DMS79 treated with DMSO at 0.1 percent for 48 hours (cell line): Measurements from ENCODE around the gene FALEC.
"Not testable (repeated sequence)": the region's sequence is repeated elsewhere in the genome, so short reads cannot be mapped to it uniquely, and the experiment has no call there.

Experiments
- DNase-seq: peaks from one replicate; lab custom pipeline; 2025; lab: John Stamatoyannopoulos, UW

The FALEC gene

DNA sequence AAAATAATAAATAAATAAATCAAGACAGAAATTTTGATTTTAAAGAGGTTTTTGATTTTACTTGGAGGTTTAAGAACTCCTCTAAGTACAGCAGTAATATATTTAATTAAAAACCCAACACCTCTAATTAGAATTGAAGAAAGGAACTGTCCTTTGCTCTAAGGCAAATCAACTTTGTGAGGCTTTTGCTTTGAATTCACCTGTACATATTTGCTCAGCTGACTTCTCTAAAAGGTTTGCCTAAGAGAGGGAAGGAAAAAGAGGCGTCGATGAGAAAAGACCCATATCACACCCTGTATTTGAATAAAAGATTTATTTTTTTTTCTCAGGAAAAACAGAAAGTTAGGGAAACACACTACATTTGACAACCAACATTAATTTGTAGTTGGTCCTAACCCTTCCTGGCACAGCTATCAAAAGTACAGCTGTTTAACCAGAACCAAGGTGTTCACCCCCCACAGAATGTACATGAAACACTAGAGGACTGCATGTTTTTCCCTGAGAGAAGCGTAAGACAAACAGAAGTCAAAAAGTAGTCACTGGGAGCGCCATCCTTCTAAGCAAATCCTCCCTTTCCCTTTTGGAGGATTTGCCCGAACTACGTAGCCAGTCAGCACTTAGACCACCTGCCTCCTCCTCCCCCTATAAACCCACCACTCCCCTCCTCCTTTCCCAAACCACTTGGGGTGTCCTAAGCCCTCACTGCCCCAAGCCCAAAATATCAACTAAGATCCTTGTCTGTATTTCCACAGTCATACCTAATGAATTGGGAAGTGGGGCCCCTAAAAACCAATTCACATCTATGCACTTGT, 58.9 kb downstream of the FALEC start:
- DNase-seq: no peak

DNA sequence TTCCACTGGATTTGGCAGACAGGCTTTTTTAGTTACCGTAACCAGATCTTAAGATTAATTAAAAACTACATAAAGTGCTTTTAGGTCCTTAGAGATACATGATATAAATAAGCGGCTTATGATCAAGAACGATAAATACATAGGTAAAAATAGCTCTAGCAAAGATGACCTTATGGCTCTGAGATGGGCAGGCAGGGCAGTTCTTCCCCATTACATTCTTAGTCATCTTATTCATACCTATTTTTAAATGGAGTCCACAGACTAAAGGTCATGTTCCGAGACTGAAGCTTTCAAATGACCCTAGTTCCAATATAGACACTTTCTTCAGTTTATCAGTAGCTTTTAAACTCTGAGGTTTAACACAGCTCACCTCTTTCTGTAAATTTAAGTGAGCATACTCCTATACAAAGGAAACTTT, 59.5 kb downstream of the FALEC start:
- no peak for DNase-seq

DNA sequence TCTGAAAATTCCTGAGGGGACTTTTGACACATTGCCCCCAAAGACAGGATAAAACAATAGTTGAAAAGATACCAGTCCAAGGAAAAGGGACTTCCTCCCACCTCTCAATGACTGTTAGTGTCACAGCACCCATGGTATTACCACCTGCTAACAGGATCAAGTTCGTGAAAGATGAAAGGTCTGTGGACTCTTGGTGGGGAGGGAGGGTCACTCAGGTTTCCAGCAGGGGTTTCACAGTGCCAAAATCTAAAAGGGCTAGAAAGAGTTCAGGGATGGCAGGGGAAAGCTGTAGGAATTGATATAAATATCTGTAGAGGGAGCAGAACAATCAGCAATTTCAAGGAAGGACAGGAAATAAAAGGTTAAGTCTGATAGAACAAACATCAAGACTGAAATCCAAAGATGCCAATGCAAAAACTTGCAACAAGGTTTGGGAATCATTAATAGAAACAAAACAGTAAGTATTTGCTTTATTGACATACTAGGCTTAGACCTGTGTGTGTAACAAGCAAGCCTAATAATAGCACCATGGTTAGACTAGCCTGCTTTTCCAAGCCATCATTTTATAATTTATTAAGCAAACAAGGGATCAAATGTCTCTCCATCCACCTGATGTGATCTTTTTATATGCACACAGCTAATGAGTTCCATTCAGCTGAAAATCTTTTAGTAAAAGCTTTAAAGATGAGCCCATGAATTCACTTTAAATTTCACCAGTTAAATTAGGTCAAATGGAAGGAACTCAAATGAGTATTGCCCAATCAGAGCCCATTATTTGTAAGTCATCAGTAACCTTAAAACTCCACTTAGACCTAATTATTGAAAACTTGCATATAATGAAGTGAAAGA, 60.2 kb downstream of the FALEC start:
- DNase-seq: no peak

DNA sequence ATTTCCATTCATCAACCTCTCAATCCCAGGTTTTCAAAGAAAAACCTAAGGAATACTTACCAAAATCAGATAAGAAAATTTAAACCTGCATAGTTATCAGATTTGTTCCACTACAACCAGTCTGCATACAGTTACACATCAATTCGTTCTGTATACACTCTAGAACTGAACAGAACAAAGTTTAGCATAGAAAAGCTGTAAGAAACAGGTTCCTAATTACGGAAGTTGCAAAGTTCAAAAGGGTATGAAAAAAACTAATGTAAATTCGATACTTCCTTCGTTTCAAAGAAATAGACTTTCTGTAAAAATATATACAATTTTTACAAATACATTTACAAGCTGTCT, 60.8 kb downstream of the FALEC start:
- DNase-seq: no peak

DNA sequence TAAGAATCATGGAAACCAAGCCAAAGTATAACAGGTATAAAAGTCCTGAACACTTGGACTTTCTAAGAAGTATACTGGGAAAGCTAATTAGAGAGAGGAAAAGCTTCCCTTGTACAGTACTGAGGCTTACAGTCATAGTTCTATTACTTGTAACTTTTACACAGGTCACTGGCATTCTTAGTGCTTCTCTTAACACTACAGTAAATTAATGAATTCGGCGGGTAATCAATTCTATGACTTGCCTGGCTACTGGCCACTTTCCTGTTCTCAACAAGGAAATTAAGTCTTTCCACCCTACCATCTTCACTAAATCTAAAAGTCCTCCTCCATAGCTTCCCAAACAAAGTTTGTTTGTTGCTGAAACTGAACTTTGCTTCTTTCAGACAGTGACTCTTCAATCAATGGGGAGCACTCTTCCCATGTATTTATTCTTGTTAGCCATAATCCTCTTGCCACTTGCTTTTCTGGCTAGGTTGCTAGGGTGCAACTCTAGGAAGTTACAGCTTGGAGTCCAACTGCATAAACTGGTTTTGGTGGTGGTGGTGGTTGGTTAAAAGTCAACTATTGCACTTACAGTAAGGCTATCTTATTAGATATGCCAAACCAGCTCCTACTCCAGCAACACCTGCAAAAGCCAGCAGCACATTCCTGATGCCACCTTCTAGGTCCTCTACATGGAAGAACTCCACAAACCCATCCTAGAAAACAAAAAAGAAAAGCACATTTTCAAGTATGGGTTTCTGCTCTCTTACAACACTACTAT, 61.4 kb downstream of the FALEC start:
- no peak for DNase-seq

DNA sequence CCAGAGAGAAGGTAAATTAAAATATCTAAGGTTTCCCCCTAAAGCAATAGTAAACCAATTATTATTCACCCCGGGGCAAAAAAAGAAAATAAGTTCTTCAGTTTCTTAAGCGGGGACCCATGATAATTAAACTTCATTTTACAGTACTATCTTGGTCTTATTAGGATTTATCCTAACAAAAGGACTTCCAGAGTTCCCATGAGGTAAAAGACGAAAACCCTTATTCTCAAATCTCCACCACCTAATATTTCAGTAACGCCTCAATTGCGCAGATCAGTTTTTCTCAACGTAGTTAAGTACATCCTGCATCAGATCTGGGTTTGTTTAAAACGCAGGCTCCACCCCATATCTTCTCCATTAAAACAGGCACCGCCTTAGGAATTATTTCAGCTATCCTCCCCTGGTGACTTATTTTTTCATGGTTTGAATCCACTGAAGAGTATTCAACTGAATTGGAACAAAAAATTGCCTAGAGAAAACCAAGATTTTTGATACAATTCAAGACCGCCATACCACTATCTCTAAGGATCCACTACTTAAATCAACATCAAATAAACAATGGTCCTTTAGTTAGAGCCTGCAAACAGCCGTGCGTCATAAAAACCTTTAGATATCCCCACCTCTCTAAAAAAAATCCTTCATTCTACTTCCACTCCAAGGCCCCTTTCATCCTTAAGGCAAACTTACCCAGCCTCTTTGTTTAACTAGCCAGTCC, 62.2 kb downstream of the FALEC start:
- peak; percentile 38 for DNase-seq

DNA sequence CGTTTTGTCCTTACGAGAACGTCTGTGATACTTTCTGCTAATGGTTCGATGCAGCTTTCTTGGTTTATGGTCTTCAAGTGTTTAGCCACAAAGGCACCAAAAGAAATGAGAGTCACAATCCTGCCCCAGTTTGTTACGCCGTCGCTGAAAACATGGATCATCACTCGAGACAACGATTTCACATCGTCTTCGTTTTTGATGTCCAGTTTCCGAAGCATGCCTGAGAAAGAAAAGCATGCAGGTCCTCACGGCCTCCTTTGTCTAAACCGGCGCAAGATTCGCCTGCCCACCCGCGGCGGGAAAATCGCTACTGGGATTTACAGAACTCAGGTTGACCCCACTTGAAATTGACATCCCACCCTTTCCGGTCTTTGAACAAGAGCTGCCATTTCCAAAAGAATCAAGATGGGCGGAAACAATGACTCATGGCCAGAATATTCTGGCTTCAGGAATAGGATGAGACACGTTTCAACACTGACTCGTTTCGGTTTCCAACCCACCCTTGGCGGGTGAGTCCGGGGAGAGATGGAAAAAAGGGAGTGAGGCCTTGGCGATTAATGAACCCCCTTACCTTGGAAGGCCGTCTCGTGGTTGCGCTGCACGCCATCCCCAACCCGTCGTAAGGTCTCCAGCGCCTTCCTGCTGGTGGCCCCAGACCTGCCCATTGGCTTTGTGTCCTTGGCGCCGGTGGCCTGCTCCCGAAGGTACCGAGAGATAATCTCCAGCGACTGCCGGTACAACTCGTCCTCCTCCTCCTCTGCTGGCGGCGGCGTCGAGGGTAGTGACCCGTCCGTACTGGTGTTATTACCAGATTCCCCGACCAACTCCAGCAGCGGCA, 62.9 kb downstream of the FALEC start:
- peak; percentile 38 for DNase-seq

DNA sequence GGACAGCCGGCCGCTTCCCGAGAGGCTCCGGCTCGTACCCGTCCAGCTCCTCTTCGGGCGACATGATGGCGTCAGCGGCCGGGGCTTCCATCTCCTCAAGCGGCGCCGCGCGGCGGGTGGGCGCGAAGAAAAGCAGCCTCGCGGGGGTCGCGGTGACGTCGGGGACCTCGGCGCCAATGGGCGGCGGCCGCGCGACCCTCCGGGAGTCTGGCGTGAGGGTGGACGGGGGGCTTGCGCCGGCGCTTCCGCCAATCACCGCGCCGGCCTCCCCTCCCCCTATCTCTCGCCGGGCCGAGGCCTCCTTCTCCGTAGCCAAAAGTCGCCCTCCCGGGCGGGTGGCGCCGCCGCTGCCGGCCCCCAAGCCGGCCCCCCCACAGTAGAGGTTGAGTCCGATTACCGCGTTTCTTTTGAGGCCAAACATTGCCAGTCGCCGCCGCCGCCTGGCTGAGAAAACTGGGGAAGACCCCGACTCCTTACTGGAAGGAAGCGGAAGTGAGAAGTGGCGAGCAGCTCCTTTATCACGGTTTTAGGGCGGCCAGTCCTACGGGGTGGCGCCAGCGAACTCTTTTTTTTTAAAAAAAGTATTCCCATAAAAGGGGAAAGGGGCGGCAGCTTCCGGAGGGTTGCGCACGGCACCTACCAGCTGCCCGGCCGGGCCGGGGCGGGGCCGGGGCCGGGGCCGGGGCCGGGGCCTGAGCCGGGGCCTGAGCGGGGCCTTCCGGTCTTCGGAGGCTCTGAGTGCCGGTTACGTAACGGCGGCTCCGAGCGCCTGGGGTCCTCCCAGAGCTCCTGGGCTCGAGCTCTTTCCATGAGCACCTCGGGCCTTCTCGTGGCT, 63.8 kb downstream of the FALEC start, which contains the start of gene MCL1:
Gene MCL1 (minus strand): TSS at position 501 of the 835 bp plus-strand sequence. CDS start 80 bp downstream, at position 421.
- DNase-seq: peak; percentile 91

DNA sequence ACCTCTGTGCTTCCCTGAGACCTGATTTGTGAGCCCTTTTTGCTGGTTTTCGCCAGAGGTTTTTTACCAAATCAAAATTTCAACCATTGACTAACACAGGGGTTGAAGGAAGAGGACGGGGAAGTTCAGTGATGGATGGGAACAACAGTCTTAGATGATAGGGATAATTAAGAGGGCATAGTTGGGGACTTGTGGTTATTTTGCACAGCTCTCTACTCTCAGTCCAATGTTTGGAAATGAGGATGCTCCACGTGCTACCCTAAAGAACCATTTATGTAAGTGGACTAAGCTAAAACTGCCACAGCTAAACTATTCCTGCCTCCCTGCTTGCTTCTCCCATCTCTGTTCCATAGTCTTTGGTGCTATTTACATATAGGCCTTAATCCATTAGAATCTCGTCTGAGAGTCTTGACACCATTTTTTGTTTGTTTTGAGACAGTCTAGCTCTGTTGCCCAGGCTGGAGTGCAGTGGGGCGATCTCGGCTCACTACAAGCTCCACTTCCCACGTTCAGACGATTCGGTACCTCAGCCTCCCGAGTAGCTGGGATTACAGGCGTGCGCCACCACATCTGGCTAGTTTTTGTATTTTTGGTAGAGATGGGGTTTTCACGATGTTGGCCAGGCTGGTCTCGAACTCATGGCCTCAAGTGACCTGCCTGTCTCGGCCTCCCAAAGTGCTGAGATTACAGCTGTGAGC, 64.5 kb downstream of the FALEC start:
- no peak for DNase-seq

DNA sequence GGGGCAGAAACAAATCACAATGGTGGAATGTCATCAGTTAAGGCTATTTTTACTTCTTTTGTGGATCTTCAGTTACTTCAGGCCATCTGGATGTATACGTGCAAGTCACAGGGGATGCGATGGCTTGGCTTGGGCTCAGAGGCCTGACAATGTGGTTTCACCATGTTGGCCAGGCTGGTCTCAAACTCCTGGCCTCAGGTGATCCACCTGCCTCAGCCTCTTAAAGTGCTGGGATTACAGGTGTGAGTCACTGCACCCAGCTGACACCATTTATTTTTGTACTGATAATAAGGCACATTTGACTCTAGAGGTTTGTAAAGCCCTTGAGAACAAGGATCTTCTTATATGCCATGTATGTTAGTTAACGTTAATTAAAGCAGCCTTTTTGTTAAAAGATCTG, 65.4 kb downstream of the FALEC start:
- not testable (repeated sequence) for DNase-seq

DNA sequence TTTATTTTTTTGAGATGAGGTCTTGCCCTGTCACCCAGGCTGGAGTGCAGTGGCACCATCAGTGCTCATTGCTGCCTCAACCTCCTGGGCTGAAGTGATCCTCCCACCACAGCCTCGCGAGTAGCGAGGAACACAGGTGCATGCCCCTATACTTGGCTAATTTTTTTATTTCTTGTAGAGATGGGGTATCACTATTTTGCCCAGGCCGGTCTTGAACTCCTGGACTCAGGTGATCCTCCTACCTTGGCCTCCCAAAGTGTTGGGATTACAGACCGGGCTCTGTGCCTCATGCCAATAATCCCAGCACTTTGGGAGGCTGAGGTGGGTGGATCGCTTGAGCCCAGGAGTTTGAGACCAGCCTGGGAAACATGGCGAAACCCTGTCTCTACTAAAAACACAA, 65.9 kb downstream of the FALEC start:
- DNase-seq: not testable (repeated sequence)

DNA sequence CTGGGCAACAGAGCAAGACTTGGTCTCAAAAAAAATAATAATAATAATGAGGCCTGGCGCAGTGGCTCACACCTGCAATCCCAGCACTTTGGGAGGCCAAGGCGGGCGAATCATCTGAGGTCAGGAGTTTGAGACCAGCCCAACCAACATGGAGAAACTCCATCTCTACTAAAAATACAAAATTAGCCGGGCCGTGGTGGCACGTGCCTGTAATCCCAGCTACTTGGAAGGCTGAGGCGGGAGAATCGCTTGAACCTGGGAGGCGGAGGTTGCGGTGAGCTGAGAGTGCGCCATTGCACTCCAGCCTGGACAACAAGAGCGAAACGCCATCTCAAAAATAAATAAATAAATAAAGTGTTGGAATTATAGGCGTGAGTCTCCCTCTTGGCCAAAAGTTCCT, 66.4 kb downstream of the FALEC start:
- DNase-seq: not testable (repeated sequence)

DNA sequence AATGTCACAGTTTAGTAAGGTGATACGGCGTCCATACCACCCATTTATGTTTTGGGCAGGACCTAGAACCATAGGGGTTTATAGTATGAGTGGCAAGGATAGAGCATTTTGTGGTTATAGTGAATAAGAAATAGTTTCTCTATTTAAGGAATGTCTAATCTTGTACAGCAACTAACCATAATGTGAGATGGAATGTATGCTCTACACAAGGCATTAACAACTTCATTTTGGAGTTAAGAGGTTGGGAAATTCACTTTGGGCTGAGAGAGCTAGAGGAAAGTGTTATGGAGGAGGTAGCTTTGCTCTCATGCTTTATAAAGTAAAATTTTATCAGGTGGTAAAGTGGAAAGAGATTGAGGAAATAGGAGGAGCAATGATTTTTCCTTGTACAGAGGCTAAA, 66.8 kb downstream of the FALEC start:
- DNase-seq: no peak
